HCT116 (cell line): ENCODE data around the gene MAPKAPK5. TPM values are rescaled to one million over a fixed set of nuclear protein-coding genes. Genes with fewer than 3 reads are reported as not detected.

Experiments used
- ATAC-seq: fragments of 200-7000 bp; cut with Tn5 transposase; 2 replicates; pipeline ENCODE4 v1.9.1; 2020; ENCODE audit warnings: mild to moderate bottlenecking, moderate library complexity
- BruUV-seq: library from RNA; stranded (reverse); fragments of 400-500 nt; replicated peaks from 2 replicates; lab custom pipeline; 2021; lab: Mats Ljungman, UMichigan
- CTCF ChIA-PET: fragments of 300-600 bp; sonication (Branson Sonifier 250); formaldehyde crosslinking; loops from one replicate; lab custom pipeline; 2021; ENCODE audit warnings: antibody characterized with exemption; lab: Charles Lee
- POLR2A ChIA-PET: fragments of 300-600, 350-600 bp; sonication (Branson Sonifier 250); formaldehyde crosslinking; loops from one replicate; lab custom pipeline; 2021; ENCODE audit warnings: antibody characterized with exemption; lab: Charles Lee
- RAD21 ChIA-PET, 2 experiments: fragments of 300-600 bp; sonication (Branson Sonifier 250); formaldehyde crosslinking; loops; one replicate each; lab custom pipeline; 2023; ENCODE audit warnings: low total read pairs in 2 of 2; ENCODE audit not compliant: uncharacterized antibody in 2 of 2, unreplicated experiment in 2 of 2, low non-redundant PET in 1 of 2; lab: Charles Lee
- DNase-seq: peaks from one replicate; pipeline ENCODE4 v3.0.0-alpha.2; 2010; ENCODE audit warnings: low read depth, low spot score
- H2AFZ ChIP-seq: fragments of 200-600 bp; shearing (Covaris generic), sonication (generic); 2 replicates; pipeline ENCODE4 v1.6.1; 2017; ENCODE audit warnings: low read depth, mixed run types, mixed read lengths, antibody characterized with exemption, low read length; ENCODE audit not compliant: poor library complexity, severe bottlenecking
- H3K27ac ChIP-seq: 2 replicates; pipeline ENCODE4 v1.5.1; 2012; ENCODE audit warnings: low read depth, low read length
- H3K27me3 ChIP-seq: fragments of 200-600 bp; sonication (generic); 2 replicates; pipeline ENCODE4 v1.6.1; 2016; ENCODE audit warnings: mixed run types, low read length, mixed read lengths; ENCODE audit not compliant: insufficient read depth
- H3K36me3 ChIP-seq, 2 experiments: fragments of 200-500 bp in 1 of 2; fragments of 200-600 bp in 1 of 2; sonication (Bioruptor generic) in 1 of 2; sonication (generic) in 1 of 2; 2 replicates each; pipeline versions ENCODE4 v1.5.1 to v1.6.1; 2014 to 2016; ENCODE audit warnings: low read length in 2 of 2, inconsistent platforms in 1 of 2, mixed read lengths in 1 of 2, mixed run types in 1 of 2; ENCODE audit not compliant: insufficient read depth in 2 of 2, control insufficient read depth in 1 of 2
- H3K4me1 ChIP-seq, 2 experiments: fragments of 200-600 bp in 1 of 2; sonication (generic) in 1 of 2; 2 replicates each; pipeline versions ENCODE4 v1.5.1 to v1.6.1; 2012 to 2017; ENCODE audit warnings: low read length in 2 of 2, inconsistent platforms in 1 of 2, mild to moderate bottlenecking in 1 of 2, mixed read lengths in 1 of 2, mixed run types in 1 of 2, moderate library complexity in 1 of 2; ENCODE audit not compliant: insufficient read depth in 2 of 2, control insufficient read depth in 1 of 2
- H3K4me2 ChIP-seq: fragments of 200-600 bp; sonication (generic); 2 replicates; pipeline ENCODE4 v1.6.1; 2017; ENCODE audit warnings: mixed run types, low read length, mixed read lengths
- H3K4me3 ChIP-seq, 2 experiments: fragments of 200-600 bp in 1 of 2; sonication (generic) in 1 of 2; replicated peaks in 1 of 2; 2 replicates each; pipeline ENCODE4 v1.5.1; 2011 to 2016; ENCODE audit warnings: low read length in 2 of 2, control low read depth in 1 of 2, low read depth in 1 of 2, mild to moderate bottlenecking in 1 of 2, mixed read lengths in 1 of 2, mixed run types in 1 of 2
- H3K79me2 ChIP-seq: fragments of 200-600 bp; sonication (generic); 2 replicates; pipeline ENCODE4 v1.6.1; 2017; ENCODE audit warnings: mild to moderate bottlenecking, mixed run types, low read length, moderate library complexity, mixed read lengths; ENCODE audit not compliant: insufficient read depth
- H3K9ac ChIP-seq: fragments of 200-600 bp; sonication (generic); 2 replicates; pipeline ENCODE4 v1.6.1; 2016; ENCODE audit warnings: low read length, mixed read lengths
- H3K9me2 ChIP-seq: fragments of 200-600 bp; sonication (generic), shearing (Covaris generic); 2 replicates; pipeline ENCODE4 v1.6.1; 2017; ENCODE audit warnings: mixed run types, mild to moderate bottlenecking, moderate library complexity; ENCODE audit not compliant: insufficient read depth
- H3K9me3 ChIP-seq, 2 experiments: fragments of 200-500 bp in 1 of 2; fragments of 200-600 bp in 1 of 2; sonication (Bioruptor generic) in 1 of 2; sonication (generic) in 1 of 2; 2 replicates each; pipeline ENCODE4 v1.6.1; 2014 to 2017; ENCODE audit warnings: low read length in 2 of 2, mixed read lengths in 2 of 2, inconsistent platforms in 1 of 2, low read depth in 1 of 2, mild to moderate bottlenecking in 1 of 2, mixed run types in 1 of 2, moderate library complexity in 1 of 2; ENCODE audit not compliant: control insufficient read depth in 1 of 2, insufficient read depth in 1 of 2
- H4K20me1 ChIP-seq: fragments of 200-600 bp; sonication (generic), shearing (Covaris generic); 2 replicates; pipeline ENCODE4 v1.6.1; 2017; ENCODE audit warnings: mixed run types, mild to moderate bottlenecking, moderate library complexity; ENCODE audit not compliant: insufficient read depth
- CBX3 ChIP-seq: IDR thresholded peaks from 2 replicates; pipeline ENCODE4 v1.6.1; 2012; ENCODE audit warnings: low read depth
- CEBPB ChIP-seq: IDR thresholded peaks from 2 replicates; pipeline ENCODE4 v1.6.1; 2012; ENCODE audit warnings: low read depth
- EGR1 ChIP-seq: IDR thresholded peaks from 2 replicates; pipeline ENCODE4 v1.6.1; 2012; ENCODE audit warnings: low read depth
- ELF1 ChIP-seq: IDR thresholded peaks from 2 replicates; pipeline ENCODE4 v1.6.1; 2012; ENCODE audit warnings: low read depth, borderline replicate concordance
- EZH2 ChIP-seq: fragments of 200-600 bp; sonication (generic); IDR thresholded peaks from 2 replicates; pipeline ENCODE4 v1.6.1; 2017; ENCODE audit warnings: antibody characterized with exemption, mixed run types
- EZH2phosphoT487 ChIP-seq: fragments of 200-600 bp; IDR thresholded peaks from 2 replicates; pipeline ENCODE4 v1.6.1; 2018; ENCODE audit warnings: antibody characterized with exemption, borderline replicate concordance
- JUND ChIP-seq: IDR thresholded peaks from 2 replicates; pipeline ENCODE4 v1.6.1; 2012
- MAX ChIP-seq: IDR thresholded peaks from 2 replicates; pipeline ENCODE4 v1.6.1; 2012
- POLR2A ChIP-seq: IDR thresholded peaks from 2 replicates; pipeline ENCODE4 v1.7.0; 2011; ENCODE audit warnings: borderline replicate concordance; ENCODE audit not compliant: insufficient read depth, insufficient read length; ENCODE audit errors: extremely low read depth
- RAD21 ChIP-seq: IDR thresholded peaks from 2 replicates; pipeline ENCODE4 v1.6.1; 2012; ENCODE audit warnings: low read depth, mild to moderate bottlenecking
- SP1 ChIP-seq: IDR thresholded peaks from 2 replicates; pipeline ENCODE4 v1.6.1; 2012; ENCODE audit warnings: low read depth
- TCF7L2 ChIP-seq: IDR thresholded peaks from 2 replicates; pipeline ENCODE4 v1.7.0; 2011; ENCODE audit warnings: borderline replicate concordance, inconsistent platforms; ENCODE audit not compliant: insufficient read depth, insufficient read length; ENCODE audit errors: extremely low read depth
- ZFX ChIP-seq: fragments of 450-650 bp; IDR thresholded peaks from 2 replicates; pipeline ENCODE4 v1.6.1; 2017
- intact Hi-C: fragments of 100-400 bp; cut with micrococcal nuclease; formaldehyde crosslinking; loops from 2 replicates; pipeline ENCODE4 v1.10.0; 2022
- total RNA-seq: library from RNA; stranded (reverse); gene quantifications from one replicate; pipeline ENCODE4 v1.2.1, GENCODE V29; 2021; ENCODE audit not compliant: unreplicated experiment
- TF ChIP-seq, protein P1 (sequence below): IDR thresholded peaks from 2 replicates; pipeline ENCODE4 v1.6.1; 2012

The MAPKAPK5 gene
- total RNA-seq, 1 experiment from 2014 or later, result 57.9 TPM

GRCh38 chr12:111826992-111827391 is 15.0 kb upstream of the MAPKAPK5 start:
- Histone ChIP-seq H3K79me2 (no peaks in the 10 kb centered on the region), H3K27ac (no peak overlapping the region), H3K9me3 (no peaks in the 10 kb centered on the region), H4K20me1 (no peaks in the 10 kb centered on the region), H3K27me3 (no peaks in the 10 kb centered on the region), H3K4me1 (no peaks in the 10 kb centered on the region), H2AFZ (no peak overlapping the region), H3K4me2 (no peak overlapping the region), H3K36me3 (no peaks in the 10 kb centered on the region), H3K9me2 (no peaks in the 10 kb centered on the region), H3K9ac (no peak overlapping the region), H3K4me3 (no peak overlapping the region)
- DNase-seq (no peak), ATAC-seq (no peak)
- TF ChIP-seq MAX (no peak), RAD21 (no peak), CEBPB (no peak), ELF1 (no peak), EZH2 (no peak), SP1 (no peak), POLR2A (no peak), ZFX (no peak), TCF7L2 (no peak), CBX3 (no peak), EZH2phosphoT487 (no peak), JUND (no peak), EGR1 (no peak)
- TF ChIP-seq, protein P1, sequence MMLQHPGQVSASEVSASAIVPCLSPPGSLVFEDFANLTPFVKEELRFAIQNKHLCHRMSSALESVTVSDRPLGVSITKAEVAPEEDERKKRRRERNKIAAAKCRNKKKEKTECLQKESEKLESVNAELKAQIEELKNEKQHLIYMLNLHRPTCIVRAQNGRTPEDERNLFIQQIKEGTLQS, result no peak
- ChIA-PET CTCF (interaction anchor here (1.4 to 1.9 kb wide), 2 partner anchors 12 to 14 kb away, joined by 3 to 7 read pairs; no protein-coding TSS in a partner anchor), POLR2A (no interaction called here), RAD21 (no interaction called here)
- no TSS peak for BruUV-seq
- intact Hi-C loops, result loop anchor here (10.0 kb wide), 1 partner anchor 368 kb away; no protein-coding TSS in a partner anchor
